Neural cell (in vitro differentiated cells): ENCODE measurements around the gene PIK3C2G. TPM values are rescaled to one million over a fixed set of nuclear protein-coding genes. Genes with fewer than 3 reads are reported as not detected.

Source experiments
- H2AFZ ChIP-seq: fragments of 200-600, 300-800 bp; sonication (generic), shearing (Covaris generic); 2 replicates; pipeline ENCODE4 v1.6.0; 2014; ENCODE audit warnings: low read depth, mild to moderate bottlenecking, antibody characterized with exemption, low read length, moderate library complexity
- H3F3A ChIP-seq: fragments of 200-600 bp; shearing (Covaris generic); 2 replicates; pipeline ENCODE4 v1.6.1; 2016; ENCODE audit warnings: mild to moderate bottlenecking, moderate library complexity, mixed read lengths, antibody characterized with exemption, low read length; ENCODE audit not compliant: insufficient read depth, poor library complexity, severe bottlenecking
- H3K27ac ChIP-seq: fragments of 200-600, 300-800 bp; sonication (generic), shearing (Covaris generic); 2 replicates; pipeline ENCODE4 v1.5.1; 2014; ENCODE audit warnings: mild to moderate bottlenecking, low read length, moderate library complexity
- H3K27me3 ChIP-seq: fragments of 300-800, 200-600 bp; sonication (generic), shearing (Covaris generic); 2 replicates; pipeline ENCODE4 v1.6.0; 2014; ENCODE audit warnings: mild to moderate bottlenecking, low read depth, low read length, moderate library complexity; ENCODE audit not compliant: insufficient read depth
- H3K36me3 ChIP-seq: fragments of 300-800, 200-600 bp; sonication (generic), shearing (Covaris generic); 2 replicates; pipeline ENCODE4 v1.5.1; 2014; ENCODE audit warnings: mild to moderate bottlenecking, antibody characterized with exemption, low read length, moderate library complexity; ENCODE audit not compliant: insufficient read depth
- H3K4me2 ChIP-seq: fragments of 300-800, 200-600 bp; sonication (generic), shearing (Covaris generic); 2 replicates; pipeline ENCODE4 v1.6.0; 2014; ENCODE audit warnings: mild to moderate bottlenecking, low read length
- H3K4me3 ChIP-seq: fragments of 300-800, 200-600 bp; sonication (generic), shearing (Covaris generic); 2 replicates; pipeline ENCODE4 v1.5.1; 2014; ENCODE audit warnings: mild to moderate bottlenecking, low read length, moderate library complexity
- H3K79me2 ChIP-seq: fragments of 200-600 bp; shearing (Covaris generic); replicated peaks from 2 replicates; pipeline ENCODE4 v1.6.0; 2014; ENCODE audit warnings: mild to moderate bottlenecking, low read length, moderate library complexity; ENCODE audit not compliant: insufficient read depth
- H3K9ac ChIP-seq: fragments of 300-800, 200-600 bp; sonication (generic), shearing (Covaris generic); 2 replicates; pipeline ENCODE4 v1.6.1; 2016; ENCODE audit warnings: mild to moderate bottlenecking, low read length, mixed read lengths
- H3K9me2 ChIP-seq: fragments of 200-600 bp; shearing (Covaris generic); 2 replicates; pipeline ENCODE4 v1.6.1; 2016; ENCODE audit warnings: mild to moderate bottlenecking, low read length, mixed read lengths; ENCODE audit not compliant: insufficient read depth
- H3K9me3 ChIP-seq: fragments of 200-600, 300-800 bp; sonication (generic), shearing (Covaris generic); 2 replicates; pipeline ENCODE4 v1.6.1; 2016; ENCODE audit warnings: mild to moderate bottlenecking, mixed run types, low read length, moderate library complexity, mixed read lengths
- H4K20me1 ChIP-seq: fragments of 200-600 bp; shearing (Covaris generic); 2 replicates; pipeline ENCODE4 v1.6.1; 2016; ENCODE audit warnings: mild to moderate bottlenecking, mixed run types; ENCODE audit not compliant: insufficient read depth
- EP300 ChIP-seq: fragments of 450-650 bp; conservative IDR thresholded peaks from 2 replicates; pipeline ENCODE4 v1.6.1; 2014; ENCODE audit warnings: antibody characterized with exemption, mild to moderate bottlenecking, moderate library complexity; ENCODE audit not compliant: poor library complexity, severe bottlenecking
- EZH2 ChIP-seq: fragments of 200-600, 300-800 bp; shearing (Covaris generic), sonication (generic); IDR thresholded peaks from 2 replicates; pipeline ENCODE4 v1.6.1; 2014; ENCODE audit warnings: antibody characterized with exemption, low read length, borderline replicate concordance, mild to moderate bottlenecking; ENCODE audit not compliant: insufficient read depth, poor library complexity, severe bottlenecking
- MXI1 ChIP-seq: fragments of 450-650 bp; conservative IDR thresholded peaks from 2 replicates; pipeline ENCODE4 v1.6.1; 2014; ENCODE audit warnings: antibody characterized with exemption, mild to moderate bottlenecking; ENCODE audit not compliant: poor library complexity, severe bottlenecking
- POLR2AphosphoS5 ChIP-seq: IDR thresholded peaks from 2 replicates; pipeline ENCODE4 v1.6.1; 2012
- RAD21 ChIP-seq: fragments of 450-650 bp; conservative IDR thresholded peaks from 2 replicates; pipeline ENCODE4 v1.6.1; 2014; ENCODE audit warnings: antibody characterized with exemption, mild to moderate bottlenecking, moderate library complexity
- SMC3 ChIP-seq: fragments of 450-650 bp; conservative IDR thresholded peaks from 2 replicates; pipeline ENCODE4 v1.6.1; 2014; ENCODE audit warnings: antibody characterized with exemption, mild to moderate bottlenecking, moderate library complexity; ENCODE audit not compliant: poor library complexity
- TAF1 ChIP-seq: IDR thresholded peaks from 2 replicates; pipeline ENCODE4 v1.6.1; 2012; ENCODE audit warnings: low read depth
- polyA plus RNA-seq: library from polyadenylated mRNA; depleted of rRNA; stranded (reverse); fragments of >200 nt; gene quantifications from 2 replicates; pipeline ENCODE4 v1.2.3, GENCODE V29; 2014
- TF ChIP-seq, protein P1 (sequence below): IDR thresholded peaks from 2 replicates; pipeline ENCODE4 v1.6.1; 2012; ENCODE audit warnings: borderline replicate concordance
- TF ChIP-seq, protein P2 (sequence below): fragments of 450-650 bp; IDR thresholded peaks from 2 replicates; pipeline ENCODE4 v1.5.1; 2014; ENCODE audit warnings: antibody characterized with exemption, mild to moderate bottlenecking, moderate library complexity; ENCODE audit not compliant: poor library complexity, severe bottlenecking

PIK3C2G gene
- polyA plus RNA-seq, 1 donor from 2014 or later, result not detected

DNA sequence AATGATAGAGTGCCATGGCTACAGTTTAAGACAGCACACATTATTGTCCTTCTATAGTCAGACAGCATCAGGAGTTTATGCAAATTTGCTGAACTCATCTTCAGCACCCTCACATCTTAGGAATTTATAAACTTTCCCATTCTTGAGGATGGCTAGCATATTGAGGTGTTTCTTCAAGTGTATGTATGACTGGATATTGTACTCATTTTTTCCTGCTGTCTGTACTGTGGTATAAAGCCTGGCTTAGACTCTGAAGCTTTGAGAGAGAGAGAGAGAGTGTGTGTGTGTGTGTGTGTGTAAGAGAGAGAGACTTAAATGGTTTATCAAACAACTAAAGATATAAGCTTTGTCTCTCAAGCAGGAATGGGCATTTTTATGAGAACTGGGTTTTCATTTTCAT is 161.6 kb downstream of the PIK3C2G start:
- H2AFZ ChIP-seq, result no peak overlapping the region

DNA sequence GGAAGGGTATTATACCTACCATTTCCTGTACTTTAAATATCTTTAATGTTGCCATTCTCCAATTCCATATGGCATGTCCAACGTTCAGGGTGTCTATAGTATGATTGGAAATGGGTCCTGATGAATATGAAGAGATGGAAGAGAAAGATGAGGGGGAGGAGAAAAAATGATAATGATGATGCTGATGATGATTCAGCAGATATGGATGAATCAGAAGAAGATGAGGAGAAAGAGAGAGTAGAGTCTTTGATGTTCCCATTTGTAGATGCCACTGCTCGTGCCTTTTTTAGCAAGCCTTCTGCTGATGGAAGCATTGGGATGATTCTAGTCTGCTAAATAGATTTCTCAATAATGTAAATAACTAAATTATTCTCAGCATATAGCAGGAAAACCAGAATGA is 163.5 kb downstream of the PIK3C2G start:
- Histone ChIP-seq H3K27ac (no peak overlapping the region), H3K27me3 (no peaks in the 10 kb centered on the region), H2AFZ (no peak overlapping the region), H3F3A (no peaks in the 10 kb centered on the region), H3K9me3 (no peaks in the 10 kb centered on the region), H4K20me1 (no peaks in the 10 kb centered on the region), H3K79me2 (no peaks in the 10 kb centered on the region), H3K36me3 (no peaks in the 10 kb centered on the region), H3K9me2 (no peaks in the 10 kb centered on the region), H3K9ac (no peak overlapping the region), H3K4me2 (no peak overlapping the region), H3K4me3 (no peak overlapping the region)
- TF ChIP-seq, protein P1, sequence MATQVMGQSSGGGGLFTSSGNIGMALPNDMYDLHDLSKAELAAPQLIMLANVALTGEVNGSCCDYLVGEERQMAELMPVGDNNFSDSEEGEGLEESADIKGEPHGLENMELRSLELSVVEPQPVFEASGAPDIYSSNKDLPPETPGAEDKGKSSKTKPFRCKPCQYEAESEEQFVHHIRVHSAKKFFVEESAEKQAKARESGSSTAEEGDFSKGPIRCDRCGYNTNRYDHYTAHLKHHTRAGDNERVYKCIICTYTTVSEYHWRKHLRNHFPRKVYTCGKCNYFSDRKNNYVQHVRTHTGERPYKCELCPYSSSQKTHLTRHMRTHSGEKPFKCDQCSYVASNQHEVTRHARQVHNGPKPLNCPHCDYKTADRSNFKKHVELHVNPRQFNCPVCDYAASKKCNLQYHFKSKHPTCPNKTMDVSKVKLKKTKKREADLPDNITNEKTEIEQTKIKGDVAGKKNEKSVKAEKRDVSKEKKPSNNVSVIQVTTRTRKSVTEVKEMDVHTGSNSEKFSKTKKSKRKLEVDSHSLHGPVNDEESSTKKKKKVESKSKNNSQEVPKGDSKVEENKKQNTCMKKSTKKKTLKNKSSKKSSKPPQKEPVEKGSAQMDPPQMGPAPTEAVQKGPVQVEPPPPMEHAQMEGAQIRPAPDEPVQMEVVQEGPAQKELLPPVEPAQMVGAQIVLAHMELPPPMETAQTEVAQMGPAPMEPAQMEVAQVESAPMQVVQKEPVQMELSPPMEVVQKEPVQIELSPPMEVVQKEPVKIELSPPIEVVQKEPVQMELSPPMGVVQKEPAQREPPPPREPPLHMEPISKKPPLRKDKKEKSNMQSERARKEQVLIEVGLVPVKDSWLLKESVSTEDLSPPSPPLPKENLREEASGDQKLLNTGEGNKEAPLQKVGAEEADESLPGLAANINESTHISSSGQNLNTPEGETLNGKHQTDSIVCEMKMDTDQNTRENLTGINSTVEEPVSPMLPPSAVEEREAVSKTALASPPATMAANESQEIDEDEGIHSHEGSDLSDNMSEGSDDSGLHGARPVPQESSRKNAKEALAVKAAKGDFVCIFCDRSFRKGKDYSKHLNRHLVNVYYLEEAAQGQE, result no peak
- TF ChIP-seq, protein P2, sequence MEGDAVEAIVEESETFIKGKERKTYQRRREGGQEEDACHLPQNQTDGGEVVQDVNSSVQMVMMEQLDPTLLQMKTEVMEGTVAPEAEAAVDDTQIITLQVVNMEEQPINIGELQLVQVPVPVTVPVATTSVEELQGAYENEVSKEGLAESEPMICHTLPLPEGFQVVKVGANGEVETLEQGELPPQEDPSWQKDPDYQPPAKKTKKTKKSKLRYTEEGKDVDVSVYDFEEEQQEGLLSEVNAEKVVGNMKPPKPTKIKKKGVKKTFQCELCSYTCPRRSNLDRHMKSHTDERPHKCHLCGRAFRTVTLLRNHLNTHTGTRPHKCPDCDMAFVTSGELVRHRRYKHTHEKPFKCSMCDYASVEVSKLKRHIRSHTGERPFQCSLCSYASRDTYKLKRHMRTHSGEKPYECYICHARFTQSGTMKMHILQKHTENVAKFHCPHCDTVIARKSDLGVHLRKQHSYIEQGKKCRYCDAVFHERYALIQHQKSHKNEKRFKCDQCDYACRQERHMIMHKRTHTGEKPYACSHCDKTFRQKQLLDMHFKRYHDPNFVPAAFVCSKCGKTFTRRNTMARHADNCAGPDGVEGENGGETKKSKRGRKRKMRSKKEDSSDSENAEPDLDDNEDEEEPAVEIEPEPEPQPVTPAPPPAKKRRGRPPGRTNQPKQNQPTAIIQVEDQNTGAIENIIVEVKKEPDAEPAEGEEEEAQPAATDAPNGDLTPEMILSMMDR, result no peak
- TF ChIP-seq SMC3, result no peak
- TF ChIP-seq EZH2, result no peak
- TF ChIP-seq MXI1, result no peak
- no peak for TF ChIP-seq EP300
- no peak for TF ChIP-seq RAD21
- TF ChIP-seq POLR2AphosphoS5, result no peak
- no peak for TF ChIP-seq TAF1

More for the DNA sequence above, 161.6 kb downstream of the PIK3C2G start:
- Histone ChIP-seq H3K9me2 (no peaks in the 10 kb centered on the region), H3K4me2 (no peak overlapping the region), H3K36me3 (no peaks in the 10 kb centered on the region), H4K20me1 (no peaks in the 10 kb centered on the region), H3K9me3 (no peaks in the 10 kb centered on the region), H3K27me3 (no peaks in the 10 kb centered on the region), H3K27ac (no peak overlapping the region), H3K79me2 (no peaks in the 10 kb centered on the region), H3K4me3 (no peak overlapping the region), H3F3A (no peaks in the 10 kb centered on the region), H3K9ac (no peak overlapping the region)
- TF ChIP-seq TAF1, result no peak
- TF ChIP-seq EP300, result no peak
- TF ChIP-seq POLR2AphosphoS5, result no peak
- TF ChIP-seq MXI1, result no peak
- no peak for TF ChIP-seq RAD21
- no peak for TF ChIP-seq SMC3
- no peak for TF ChIP-seq EZH2
- TF ChIP-seq, protein P2, result no peak
- TF ChIP-seq, protein P1, result no peak
